HCT116 (cell line): Measurements from ENCODE around the gene ADGRF4. TPM values are rescaled to one million over a fixed set of nuclear protein-coding genes. Genes with fewer than 3 reads are reported as not detected.

ENCODE experiments used
- ATAC-seq: fragments of 200-7000 bp; cut with Tn5 transposase; 2 replicates; pipeline ENCODE4 v1.9.1; 2020; ENCODE audit warnings: mild to moderate bottlenecking, moderate library complexity
- BruUV-seq: library from RNA; stranded (reverse); fragments of 400-500 nt; replicated peaks from 2 replicates; lab custom pipeline; 2021; lab: Mats Ljungman, UMichigan
- CTCF ChIA-PET: fragments of 300-600 bp; sonication (Branson Sonifier 250); formaldehyde crosslinking; loops from one replicate; lab custom pipeline; 2021; ENCODE audit warnings: antibody characterized with exemption; lab: Charles Lee
- POLR2A ChIA-PET: fragments of 300-600, 350-600 bp; sonication (Branson Sonifier 250); formaldehyde crosslinking; loops from one replicate; lab custom pipeline; 2021; ENCODE audit warnings: antibody characterized with exemption; lab: Charles Lee
- RAD21 ChIA-PET, 2 experiments: fragments of 300-600 bp; sonication (Branson Sonifier 250); formaldehyde crosslinking; loops; one replicate each; lab custom pipeline; 2023; ENCODE audit warnings: low total read pairs in 2 of 2; ENCODE audit not compliant: uncharacterized antibody in 2 of 2, unreplicated experiment in 2 of 2, low non-redundant PET in 1 of 2; lab: Charles Lee
- DNase-seq: peaks from one replicate; pipeline ENCODE4 v3.0.0-alpha.2; 2010; ENCODE audit warnings: low read depth, low spot score
- H2AFZ ChIP-seq: fragments of 200-600 bp; shearing (Covaris generic), sonication (generic); 2 replicates; pipeline ENCODE4 v1.6.1; 2017; ENCODE audit warnings: low read depth, mixed run types, mixed read lengths, antibody characterized with exemption, low read length; ENCODE audit not compliant: poor library complexity, severe bottlenecking
- H3K27ac ChIP-seq: 2 replicates; pipeline ENCODE4 v1.5.1; 2012; ENCODE audit warnings: low read depth, low read length
- H3K27me3 ChIP-seq: fragments of 200-600 bp; sonication (generic); 2 replicates; pipeline ENCODE4 v1.6.1; 2016; ENCODE audit warnings: mixed run types, low read length, mixed read lengths; ENCODE audit not compliant: insufficient read depth
- H3K36me3 ChIP-seq, 2 experiments: fragments of 200-500 bp in 1 of 2; fragments of 200-600 bp in 1 of 2; sonication (Bioruptor generic) in 1 of 2; sonication (generic) in 1 of 2; 2 replicates each; pipeline versions ENCODE4 v1.5.1 to v1.6.1; 2014 to 2016; ENCODE audit warnings: low read length in 2 of 2, inconsistent platforms in 1 of 2, mixed read lengths in 1 of 2, mixed run types in 1 of 2; ENCODE audit not compliant: insufficient read depth in 2 of 2, control insufficient read depth in 1 of 2
- H3K4me1 ChIP-seq, 2 experiments: fragments of 200-600 bp in 1 of 2; sonication (generic) in 1 of 2; 2 replicates each; pipeline versions ENCODE4 v1.5.1 to v1.6.1; 2012 to 2017; ENCODE audit warnings: low read length in 2 of 2, inconsistent platforms in 1 of 2, mild to moderate bottlenecking in 1 of 2, mixed read lengths in 1 of 2, mixed run types in 1 of 2, moderate library complexity in 1 of 2; ENCODE audit not compliant: insufficient read depth in 2 of 2, control insufficient read depth in 1 of 2
- H3K4me2 ChIP-seq: fragments of 200-600 bp; sonication (generic); 2 replicates; pipeline ENCODE4 v1.6.1; 2017; ENCODE audit warnings: mixed run types, low read length, mixed read lengths
- H3K4me3 ChIP-seq, 2 experiments: fragments of 200-600 bp in 1 of 2; sonication (generic) in 1 of 2; replicated peaks in 1 of 2; 2 replicates each; pipeline ENCODE4 v1.5.1; 2011 to 2016; ENCODE audit warnings: low read length in 2 of 2, control low read depth in 1 of 2, low read depth in 1 of 2, mild to moderate bottlenecking in 1 of 2, mixed read lengths in 1 of 2, mixed run types in 1 of 2
- H3K79me2 ChIP-seq: fragments of 200-600 bp; sonication (generic); 2 replicates; pipeline ENCODE4 v1.6.1; 2017; ENCODE audit warnings: mild to moderate bottlenecking, mixed run types, low read length, moderate library complexity, mixed read lengths; ENCODE audit not compliant: insufficient read depth
- H3K9ac ChIP-seq: fragments of 200-600 bp; sonication (generic); 2 replicates; pipeline ENCODE4 v1.6.1; 2016; ENCODE audit warnings: low read length, mixed read lengths
- H3K9me2 ChIP-seq: fragments of 200-600 bp; sonication (generic), shearing (Covaris generic); 2 replicates; pipeline ENCODE4 v1.6.1; 2017; ENCODE audit warnings: mixed run types, mild to moderate bottlenecking, moderate library complexity; ENCODE audit not compliant: insufficient read depth
- H3K9me3 ChIP-seq, 2 experiments: fragments of 200-500 bp in 1 of 2; fragments of 200-600 bp in 1 of 2; sonication (Bioruptor generic) in 1 of 2; sonication (generic) in 1 of 2; 2 replicates each; pipeline ENCODE4 v1.6.1; 2014 to 2017; ENCODE audit warnings: low read length in 2 of 2, mixed read lengths in 2 of 2, inconsistent platforms in 1 of 2, low read depth in 1 of 2, mild to moderate bottlenecking in 1 of 2, mixed run types in 1 of 2, moderate library complexity in 1 of 2; ENCODE audit not compliant: control insufficient read depth in 1 of 2, insufficient read depth in 1 of 2
- H4K20me1 ChIP-seq: fragments of 200-600 bp; sonication (generic), shearing (Covaris generic); 2 replicates; pipeline ENCODE4 v1.6.1; 2017; ENCODE audit warnings: mixed run types, mild to moderate bottlenecking, moderate library complexity; ENCODE audit not compliant: insufficient read depth
- JUND ChIP-seq: IDR thresholded peaks from 2 replicates; pipeline ENCODE4 v1.6.1; 2012
- MAX ChIP-seq: IDR thresholded peaks from 2 replicates; pipeline ENCODE4 v1.6.1; 2012
- ZBTB33 ChIP-seq: IDR thresholded peaks from 2 replicates; pipeline ENCODE4 v1.6.1; 2011; ENCODE audit warnings: mild to moderate bottlenecking, low read length, moderate library complexity; ENCODE audit not compliant: insufficient replicate concordance; ENCODE audit errors: extremely low read depth
- intact Hi-C: fragments of 100-400 bp; cut with micrococcal nuclease; formaldehyde crosslinking; loops from 2 replicates; pipeline ENCODE4 v1.10.0; 2022
- total RNA-seq: library from RNA; stranded (reverse); gene quantifications from one replicate; pipeline ENCODE4 v1.2.1, GENCODE V29; 2021; ENCODE audit not compliant: unreplicated experiment

The ADGRF4 gene
- total RNA-seq, 1 experiment from 2014 or later: not detected

- Histone ChIP-seq H4K20me1 (no peaks in the 10 kb centered on the region), H3K4me2 (peak overlapping the region; percentile 15; the same call in 1 of the 2 replicates), H3K4me1 (peaks cover 5 to 34% of the 10 kb centered on the region in 2 experiments; a peak in 3 of 4 replicates), H3K27ac (no peak overlapping the region), H3K9me3 (no peaks in the 10 kb centered on the region), H3K4me3 (no peak overlapping the region), H3K79me2 (no peaks in the 10 kb centered on the region), H3K9me2 (0 out of 2 replicates have a peak, but pooled peaks cover 3% of the 10 kb centered on the region), H3K9ac (no peak overlapping the region), H2AFZ (no peak overlapping the region), H3K36me3 (no peaks in the 10 kb centered on the region), H3K27me3 (no peaks in the 10 kb centered on the region)
- no peak for ATAC-seq
- no TSS peak for BruUV-seq
- peak; percentile 22; the same call in 1 of the 2 replicates for TF ChIP-seq JUND
- no peak for TF ChIP-seq MAX
- RAD21 ChIA-PET: no interaction called here
- no peak for DNase-seq
- intact Hi-C loops: no loop called here
- POLR2A ChIA-PET: no interaction called here
- CTCF ChIA-PET: no interaction called here
Measured at GRCh38 chr6:47653706-47654105, 44.7 kb upstream of the ADGRF4 start.

GRCh38 chr6:47654255-47654654 is 44.1 kb upstream of the ADGRF4 start:
- Histone ChIP-seq H3K9ac (no peak overlapping the region), H3K9me3 (no peaks in the 10 kb centered on the region), H3K27ac (no peak overlapping the region), H3K36me3 (no peaks in the 10 kb centered on the region), H3K27me3 (no peaks in the 10 kb centered on the region), H3K9me2 (0 out of 2 replicates have a peak, but pooled peaks cover 2% of the 10 kb centered on the region), H3K4me3 (no peak overlapping the region), H4K20me1 (no peaks in the 10 kb centered on the region), H3K79me2 (no peaks in the 10 kb centered on the region), H2AFZ (no peak overlapping the region), H3K4me2 (no peak overlapping the region), H3K4me1 (peaks cover 5 to 34% of the 10 kb centered on the region in 2 experiments; a peak in 3 of 4 replicates)
- RAD21 ChIA-PET: no interaction called here
- CTCF ChIA-PET: no interaction called here
- ATAC-seq (no peak), DNase-seq (no peak)
- no TSS peak for BruUV-seq
- no peak for TF ChIP-seq ZBTB33
- POLR2A ChIA-PET: no interaction called here
- intact Hi-C loops: no loop called here
